ENCODE results near the gene PPP1R8.

The PPP1R8 gene

GRCh38 chr1:27894521-27894920, 63.9 kb downstream of the PPP1R8 start:
- DNase-seq (ENCODE audit: low read depth) = no peak

Measured in GM04504 (cell line).